Progenitor cell of endocrine pancreas (in vitro differentiated cells): Measurements from ENCODE around the gene TEDDM1. TPM values are rescaled to one million over a fixed set of nuclear protein-coding genes. Genes with fewer than 3 reads are reported as not detected.

Experiments used
- DNase-seq: peaks from one replicate; pipeline ENCODE4 v3.0.0; 2021; ENCODE audit warnings: low spot score; ENCODE audit not compliant: unreplicated experiment
- H3K27ac Mint-ChIP-seq: 2 replicates; pipeline ENCODE4 v1.8.0; 2021; ENCODE audit warnings: mild to moderate bottlenecking, moderate library complexity, mixed read lengths
- H3K27me3 Mint-ChIP-seq: 2 replicates; pipeline ENCODE4 v1.8.0; 2021; ENCODE audit warnings: mixed read lengths
- H3K36me3 Mint-ChIP-seq: 2 replicates; pipeline ENCODE4 v1.8.0; 2022; ENCODE audit warnings: mixed read lengths; ENCODE audit not compliant: insufficient read depth
- H3K4me1 Mint-ChIP-seq: 2 replicates; pipeline ENCODE4 v1.8.0; 2021; ENCODE audit warnings: low read depth, mixed read lengths
- H3K4me3 Mint-ChIP-seq: 2 replicates; pipeline ENCODE4 v1.8.0; 2021; ENCODE audit warnings: low read depth, mild to moderate bottlenecking, moderate library complexity, mixed read lengths
- H3K9me3 Mint-ChIP-seq: 2 replicates; pipeline ENCODE4 v1.8.0; 2021; ENCODE audit warnings: low read depth, mixed read lengths
- CTCF ChIP-seq: fragments of 200-600 bp; sonication (generic); IDR thresholded peaks from one replicate; pipeline ENCODE4 v1.5.0; 2021; ENCODE audit warnings: antibody characterized with exemption, mild to moderate bottlenecking; ENCODE audit not compliant: unreplicated experiment
- total RNA-seq: library from RNA; stranded (reverse); gene quantifications from 2 replicates; pipeline ENCODE4 v1.2.1, GENCODE V29; 2021

TEDDM1 gene
- total RNA-seq, 1 donor from 2014 or later: not detected

GRCh38 chr1:182351790-182352364 lies 48.6 kb downstream of the TEDDM1 start:
- H3K27me3 Mint-ChIP-seq: no peaks in the 10 kb centered on the region
- H3K36me3 Mint-ChIP-seq: no peaks in the 10 kb centered on the region
- no peak overlapping the region for H3K27ac Mint-ChIP-seq
- H3K4me1 Mint-ChIP-seq: peaks cover 9% of the 10 kb centered on the region
- no peak overlapping the region for H3K4me3 Mint-ChIP-seq
- DNase-seq: no peak
- H3K9me3 Mint-ChIP-seq: no peaks in the 10 kb centered on the region
- no peak for TF ChIP-seq CTCF

GRCh38 chr1:182350839-182351238 lies 49.6 kb downstream of the TEDDM1 start:
- no peak overlapping the region for H3K27ac Mint-ChIP-seq
- no peak for TF ChIP-seq CTCF
- H3K27me3 Mint-ChIP-seq: no peaks in the 10 kb centered on the region
- no peaks in the 10 kb centered on the region for H3K9me3 Mint-ChIP-seq
- peaks cover 9% of the 10 kb centered on the region for H3K4me1 Mint-ChIP-seq
- H3K36me3 Mint-ChIP-seq: no peaks in the 10 kb centered on the region
- no peak for DNase-seq
- H3K4me3 Mint-ChIP-seq: no peak overlapping the region

GRCh38 chr1:182348961-182349747 lies 51.3 kb downstream of the TEDDM1 start:
- H3K36me3 Mint-ChIP-seq: no peaks in the 10 kb centered on the region
- no peaks in the 10 kb centered on the region for H3K27me3 Mint-ChIP-seq
- H3K27ac Mint-ChIP-seq: no peak overlapping the region
- no peak for DNase-seq
- peaks cover 9% of the 10 kb centered on the region for H3K4me1 Mint-ChIP-seq
- no peak for TF ChIP-seq CTCF
- no peak overlapping the region for H3K4me3 Mint-ChIP-seq
- no peaks in the 10 kb centered on the region for H3K9me3 Mint-ChIP-seq

Other genes with a start within 250 kb of the TEDDM1 start
- gene GLUL, start 8.9 kb downstream of the TEDDM1 start, total RNA-seq: 666 and 734 TPM in 2 replicates
- gene RGSL1, start 49.5 kb upstream of the TEDDM1 start, total RNA-seq: not detected in 2 replicates
- 4.2 and 4.4 TPM in 2 replicates for gene RNASEL, start 188.6 kb upstream of the TEDDM1 start, total RNA-seq
- 0.98 and 1.5 TPM in 2 replicates for gene RGS16, start 203.7 kb upstream of the TEDDM1 start, total RNA-seq